HG03135 (cell line): ENCODE measurements around the gene PTPRD.

ENCODE experiments used
- ATAC-seq: cut with Tn5 transposase; IDR thresholded peaks from one replicate; pipeline ENCODE4 v1.9.1; 2021; ENCODE audit warnings: mild to moderate bottlenecking, moderate library complexity; ENCODE audit not compliant: unreplicated experiment

PTPRD gene

DNA sequence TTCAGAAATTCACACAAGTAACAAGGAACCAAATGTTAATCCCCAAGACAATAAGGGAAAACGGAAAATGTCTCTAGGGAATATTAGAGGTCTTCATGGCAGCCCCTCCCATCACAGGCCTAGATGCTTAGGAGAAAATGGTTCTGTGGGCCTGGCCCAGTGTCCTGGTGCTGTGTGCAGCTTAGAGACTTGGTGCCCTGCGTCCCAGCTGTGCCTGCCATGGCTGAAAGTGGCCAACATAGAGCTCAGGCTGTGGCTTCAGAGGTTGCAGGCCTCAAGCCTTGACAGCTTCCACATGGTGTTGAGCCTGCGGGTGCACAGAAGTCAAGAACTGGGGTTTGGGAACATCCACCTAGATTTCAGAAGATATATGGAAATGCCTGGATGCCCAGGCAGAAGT, 942.3 kb downstream of the PTPRD start:
- no peak for ATAC-seq

DNA sequence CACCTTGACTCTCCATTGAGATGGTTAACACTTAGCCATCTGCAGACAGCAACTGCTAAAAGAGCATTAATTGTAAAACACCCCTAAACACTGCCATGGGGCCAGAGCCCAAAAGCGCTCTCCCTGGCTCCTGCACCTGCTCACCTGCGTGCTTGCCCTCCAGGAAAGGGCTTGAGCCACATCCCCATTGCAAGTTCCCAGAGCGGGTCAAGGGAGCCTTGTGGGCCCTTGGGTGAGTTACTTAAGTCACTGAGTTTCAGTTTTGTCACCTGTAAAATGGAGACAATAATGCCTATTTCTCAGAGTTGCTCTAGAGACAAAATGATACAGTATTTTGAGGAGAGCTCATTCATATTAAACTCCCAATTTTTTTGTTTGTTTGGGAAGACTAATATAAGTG, 967.8 kb downstream of the PTPRD start:
- ATAC-seq, result no peak

DNA sequence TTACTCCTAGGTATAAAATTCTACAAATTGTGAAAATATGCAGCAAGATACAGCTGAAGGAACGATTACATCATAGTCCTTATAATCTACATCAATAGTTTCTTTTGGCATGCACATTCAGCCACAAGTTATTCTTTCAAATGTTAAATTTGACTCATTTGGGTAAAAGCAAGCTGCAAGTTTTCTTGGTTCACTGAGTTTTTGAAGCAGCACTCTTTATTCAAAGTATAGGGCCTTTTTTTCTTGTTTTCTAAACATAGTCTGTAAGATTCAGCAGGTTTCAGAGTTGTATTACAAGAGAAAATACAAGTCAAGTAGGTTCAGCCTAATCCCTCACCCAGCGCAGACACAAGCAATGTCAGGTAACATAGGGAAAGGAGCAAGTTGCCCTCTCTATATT, 981.5 kb downstream of the PTPRD start:
- ATAC-seq, result peak; percentile 58

DNA sequence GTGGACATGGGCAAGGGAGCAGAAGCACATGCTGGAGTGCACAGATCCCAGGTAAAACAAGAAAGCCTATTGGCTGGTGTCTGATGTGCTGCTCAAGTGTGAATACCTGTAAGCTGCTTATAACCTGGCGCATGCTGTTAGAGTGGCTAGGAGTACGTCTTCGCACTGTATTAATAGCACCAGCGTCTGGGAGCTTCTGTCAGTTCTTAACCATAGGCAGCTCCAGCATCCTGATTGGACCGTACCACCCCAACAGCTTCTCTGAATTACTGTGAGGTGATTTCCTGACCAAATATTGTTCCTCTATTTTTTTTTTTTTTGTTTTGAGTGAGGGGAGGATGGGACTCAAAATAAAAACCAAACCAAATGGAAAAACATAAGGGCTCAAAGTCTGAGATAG, 987.6 kb downstream of the PTPRD start:
- no peak for ATAC-seq

DNA sequence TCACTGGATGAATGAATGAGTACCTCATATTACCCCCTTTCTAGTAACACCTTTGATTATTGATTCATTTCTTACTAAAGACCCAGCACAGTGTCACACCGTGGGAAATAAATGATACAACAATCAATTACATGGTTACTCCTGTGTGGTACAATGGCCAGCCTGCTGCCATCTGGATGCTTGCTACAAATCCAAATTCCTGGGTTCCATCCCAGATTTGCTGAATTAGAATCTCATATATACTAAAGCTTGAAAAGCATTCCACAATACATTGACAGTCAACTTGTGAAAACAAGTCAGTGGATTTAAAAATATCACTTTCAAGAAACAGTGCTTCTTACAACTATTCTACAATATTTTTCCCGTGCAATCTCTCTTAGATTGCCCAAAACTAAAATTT, 989.3 kb downstream of the PTPRD start:
- no peak for ATAC-seq

DNA sequence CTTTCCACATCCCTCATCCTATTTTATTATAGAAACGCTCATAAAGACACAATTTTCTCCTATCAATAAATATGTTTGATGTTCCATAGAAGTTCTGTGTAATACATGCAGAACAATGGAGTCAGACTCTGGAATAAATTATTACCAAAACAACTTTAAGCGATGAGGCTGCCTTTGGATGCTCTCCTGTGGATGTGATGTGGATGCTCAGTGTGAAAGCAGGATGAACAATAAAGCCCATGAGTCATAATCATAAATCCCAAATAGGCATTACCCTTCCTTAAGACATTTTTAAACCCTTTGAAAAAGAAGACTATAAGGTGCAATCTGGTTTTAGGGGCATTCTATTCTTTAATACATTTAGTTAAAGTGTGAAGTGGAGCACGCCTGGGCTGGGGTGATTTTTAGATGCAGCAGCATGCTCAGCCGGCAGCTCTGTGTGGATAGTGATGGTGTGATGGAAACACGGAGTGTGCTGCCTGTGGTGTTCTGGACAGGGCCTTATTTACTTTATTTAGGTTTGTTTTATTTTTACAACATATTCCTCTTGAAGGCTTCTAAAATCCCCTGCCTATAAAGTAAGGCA, 991.4 kb downstream of the PTPRD start:
- ATAC-seq, result no peak

DNA sequence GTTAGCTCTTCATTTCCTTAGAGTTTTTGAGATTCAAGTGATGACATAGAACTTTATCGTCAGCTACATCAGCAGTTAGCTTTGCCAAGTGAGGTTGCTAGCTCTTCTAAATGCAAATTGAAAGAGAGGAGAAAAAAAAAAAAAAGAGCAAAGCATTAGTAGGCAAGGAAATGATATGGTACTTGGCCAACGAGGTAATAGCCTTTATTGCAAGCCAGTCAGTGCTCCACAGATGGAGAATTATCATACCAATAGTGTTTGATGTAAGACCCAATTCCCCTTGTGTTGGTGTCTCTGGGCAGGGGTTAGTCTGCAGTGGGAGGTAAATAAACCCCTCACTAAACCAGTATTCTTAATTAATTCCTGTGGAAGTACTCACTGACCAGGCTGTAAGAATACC, 992.1 kb downstream of the PTPRD start:
- no peak for ATAC-seq

DNA sequence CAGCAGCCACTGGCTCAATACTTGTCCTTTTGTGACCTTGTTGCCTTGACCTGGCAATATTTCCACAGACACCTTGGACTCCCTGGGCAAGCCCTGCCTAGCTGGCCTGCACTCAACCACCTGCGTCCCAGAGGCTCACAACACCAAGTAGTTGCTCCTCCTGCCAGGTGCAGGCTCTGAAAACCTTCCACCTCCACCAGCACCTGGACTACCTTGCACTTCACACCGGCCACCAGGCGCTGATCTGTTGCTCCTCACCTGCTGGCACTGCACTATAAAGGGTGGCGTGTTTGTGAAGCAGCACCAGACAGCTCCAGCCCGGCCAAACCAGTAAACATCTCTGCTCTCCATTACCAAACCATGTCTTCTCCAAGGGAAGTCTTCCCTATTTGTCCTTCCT, 997.7 kb downstream of the PTPRD start:
- ATAC-seq, result no peak

DNA sequence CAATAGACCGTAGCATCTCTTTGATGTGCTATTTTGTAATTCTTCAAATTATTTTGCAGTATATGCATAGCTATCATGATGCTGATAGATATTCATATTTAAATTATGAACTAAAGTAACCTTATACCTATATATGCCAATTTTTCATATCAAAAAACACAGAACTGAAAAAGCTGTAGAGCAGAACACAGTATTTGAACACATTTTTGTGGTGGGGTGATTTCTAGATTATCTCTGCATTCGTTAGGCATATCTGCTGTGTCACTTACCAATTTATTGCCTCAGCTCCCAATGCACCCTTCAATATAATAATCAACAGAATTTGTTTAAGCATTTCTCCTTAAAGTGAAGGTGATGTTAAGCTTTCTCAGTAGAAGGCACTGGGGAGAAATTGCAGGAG, 998.2 kb downstream of the PTPRD start:
- ATAC-seq, result no peak

DNA sequence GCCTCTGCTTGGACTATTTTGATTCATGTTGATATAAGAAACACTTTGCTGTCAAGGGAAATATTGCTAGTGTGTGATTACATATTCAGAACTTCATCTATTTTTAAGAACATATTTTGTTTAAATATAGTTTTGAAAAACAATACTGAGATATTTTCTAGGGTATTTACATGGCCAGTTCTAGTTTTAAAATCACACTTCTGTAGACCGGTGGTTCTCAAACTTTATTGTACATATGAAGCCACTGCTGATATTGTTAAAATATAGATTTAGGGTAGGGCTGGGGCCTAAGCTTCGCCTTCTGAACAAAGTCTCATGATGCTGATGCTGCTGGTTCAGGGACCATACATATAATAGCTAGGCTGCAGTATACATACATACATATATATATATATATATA, 1000.0 kb downstream of the PTPRD start:
- peak; percentile 42 for ATAC-seq

DNA sequence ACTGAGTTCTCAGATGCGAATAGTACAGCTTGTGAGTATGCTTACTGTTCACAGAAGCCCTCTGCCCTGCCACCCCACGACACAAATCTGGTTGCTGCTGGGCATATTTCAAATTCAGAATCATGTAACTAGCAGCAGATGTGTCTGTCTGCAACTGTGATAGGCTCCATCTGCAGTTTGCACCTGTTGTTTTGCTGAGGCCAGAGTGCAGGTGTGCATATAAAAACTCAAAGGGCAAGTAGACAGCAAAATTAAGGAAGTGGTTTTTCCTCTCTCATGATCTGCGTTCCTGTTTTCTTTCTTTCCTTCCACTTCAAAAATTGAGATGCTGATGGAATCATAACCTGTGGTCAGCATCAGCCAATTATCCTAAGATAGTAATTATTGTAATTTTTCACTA, 1000.5 kb downstream of the PTPRD start:
- ATAC-seq, result peak; percentile 82

DNA sequence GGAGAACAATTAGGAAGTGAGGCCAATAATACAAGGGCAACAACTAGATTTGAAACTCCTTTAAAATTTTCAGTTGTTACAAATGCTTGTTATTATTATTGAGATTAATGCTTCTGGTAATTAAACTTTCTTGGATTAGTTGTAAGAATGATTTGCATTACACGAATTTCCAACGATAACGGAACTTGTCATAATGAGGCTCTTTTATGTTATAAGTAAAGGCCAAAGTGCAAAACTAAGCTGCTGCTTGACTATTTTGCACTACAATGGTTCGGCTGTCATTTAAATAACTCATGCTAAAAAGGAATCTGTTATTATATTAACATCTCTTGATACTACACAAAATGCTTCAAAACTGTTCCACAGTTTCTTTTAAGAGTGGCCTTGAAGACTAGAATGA, 1007.1 kb downstream of the PTPRD start:
- no peak for ATAC-seq

DNA sequence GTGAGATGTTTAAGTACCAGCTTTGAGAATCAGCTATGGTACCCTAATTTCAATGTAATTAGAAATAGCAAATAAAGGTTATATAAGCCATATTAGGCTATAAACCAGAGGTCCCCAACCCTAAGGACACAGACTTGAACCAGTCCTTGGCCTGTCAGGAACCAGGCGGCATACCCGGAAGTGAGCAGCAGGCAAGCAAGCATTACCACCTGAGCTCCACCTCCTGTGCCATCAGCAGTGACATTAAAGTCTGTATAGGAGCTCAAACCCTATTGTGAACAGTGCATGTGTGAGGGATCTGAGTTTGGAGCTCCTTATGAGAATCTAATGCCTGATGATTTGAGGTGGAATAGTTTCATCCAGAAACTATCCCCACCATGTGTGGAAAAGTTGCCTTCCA, 1009.5 kb downstream of the PTPRD start:
- no peak for ATAC-seq

DNA sequence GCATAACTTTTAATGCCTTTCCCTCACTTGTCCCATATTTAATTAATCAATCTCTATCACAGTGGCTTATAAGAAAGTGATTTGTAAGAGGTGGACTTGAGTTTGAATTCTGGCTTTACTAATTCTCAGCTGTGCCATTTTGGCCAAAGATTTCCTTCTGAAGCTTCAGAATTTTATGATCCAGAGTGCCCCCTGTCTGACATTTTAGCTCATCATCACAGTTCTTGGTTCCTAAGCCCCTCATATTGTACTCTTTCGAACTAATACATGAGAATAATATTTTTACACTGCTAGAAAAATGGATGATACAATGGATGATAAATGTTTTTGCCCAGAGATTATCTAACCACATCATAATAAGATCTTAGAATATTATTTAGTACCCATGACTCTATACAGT, 1014.1 kb downstream of the PTPRD start:
- ATAC-seq, result no peak

DNA sequence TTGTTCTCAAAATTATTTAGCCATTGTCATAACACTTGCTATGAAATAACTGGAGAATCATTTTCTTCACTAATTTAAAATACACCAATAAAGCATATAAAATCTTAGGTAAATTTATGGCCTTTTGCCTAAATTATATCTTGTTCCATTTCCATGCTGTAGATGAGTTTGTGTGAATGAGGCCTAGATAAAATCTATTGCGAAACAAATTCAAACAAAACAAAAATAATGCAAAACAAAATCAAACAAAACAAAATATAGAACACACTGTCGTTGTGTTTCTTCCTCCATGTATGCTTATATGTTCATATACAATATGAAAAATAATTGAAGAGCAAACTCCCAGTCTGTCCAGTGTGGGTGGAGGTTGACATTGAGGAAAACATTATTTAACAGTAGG, 1020.7 kb downstream of the PTPRD start:
- ATAC-seq, result no peak

DNA sequence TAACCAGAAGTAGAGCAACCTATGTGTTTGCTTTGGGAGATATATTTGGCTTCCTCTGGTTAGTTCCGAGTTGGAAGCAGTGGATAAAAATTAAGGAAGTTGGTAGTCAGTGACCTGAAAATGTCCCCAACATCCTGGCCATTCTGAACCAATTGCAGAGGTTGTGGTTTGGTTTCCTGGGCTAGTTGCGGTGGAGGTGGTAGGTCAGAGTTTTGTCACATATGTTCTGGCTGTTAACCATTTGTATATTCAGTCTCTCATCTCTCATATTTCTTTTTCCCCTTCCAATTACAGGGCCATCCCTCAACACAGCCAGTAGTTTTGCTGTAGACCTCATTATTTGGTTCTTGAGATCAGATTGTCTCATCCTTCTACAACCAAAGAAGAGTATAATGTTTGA, 1026.9 kb downstream of the PTPRD start:
- no peak for ATAC-seq

DNA sequence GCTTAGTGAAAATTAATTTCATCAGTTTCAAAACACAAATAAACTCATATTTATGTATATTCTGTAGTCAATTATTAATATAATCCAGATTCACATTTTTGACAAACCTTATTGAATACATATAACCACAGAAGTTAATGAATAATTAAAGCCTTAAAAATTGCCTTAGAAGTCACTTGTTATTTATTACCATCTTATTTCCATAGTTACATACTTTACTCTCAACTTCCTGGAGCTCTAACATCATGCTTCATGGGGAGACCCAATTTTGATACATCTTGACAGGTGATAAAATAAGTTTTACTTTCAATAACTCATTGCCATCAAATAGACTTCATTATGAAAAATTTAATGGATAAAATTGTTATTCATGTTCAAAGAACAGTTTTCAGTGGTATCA, 1038.7 kb downstream of the PTPRD start:
- ATAC-seq, result no peak

DNA sequence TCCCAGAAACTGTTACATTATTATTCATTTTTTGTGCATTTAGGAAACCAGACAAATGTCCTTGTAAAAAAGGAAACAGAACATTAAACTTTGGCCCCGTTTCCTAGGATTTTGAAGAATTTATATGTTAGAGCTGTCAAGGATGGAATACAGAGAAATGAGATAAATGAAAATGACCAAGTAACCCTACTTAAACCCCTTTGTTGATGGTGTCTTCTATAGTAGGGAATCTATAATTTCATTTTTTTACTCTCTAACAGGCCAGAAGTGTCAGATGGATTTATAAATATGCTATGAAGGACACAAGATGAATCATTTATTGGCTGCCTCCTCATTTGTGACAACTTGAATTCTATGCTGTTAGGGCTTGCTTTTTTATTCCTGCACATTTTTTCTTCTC, 1047.1 kb downstream of the PTPRD start:
- ATAC-seq, result no peak

DNA sequence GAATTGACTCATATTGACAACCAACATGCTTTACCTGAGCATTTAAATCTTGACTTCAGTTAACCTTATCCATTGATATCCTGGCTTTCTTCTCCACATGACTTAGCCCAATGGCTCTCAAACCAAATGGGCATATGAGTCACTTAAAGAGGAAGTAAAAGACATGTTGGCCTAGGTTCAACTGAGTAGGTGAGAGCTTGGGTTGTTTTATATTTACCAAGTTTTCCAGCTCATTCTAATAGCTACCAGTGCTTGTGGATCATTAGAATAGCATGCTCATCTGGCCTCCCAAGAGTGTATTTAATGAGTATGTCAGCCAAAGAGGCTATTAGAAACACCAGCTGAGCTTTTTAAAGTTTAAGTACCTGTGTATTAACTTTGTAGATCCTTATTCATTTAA, 1049.0 kb downstream of the PTPRD start:
- ATAC-seq, result no peak

DNA sequence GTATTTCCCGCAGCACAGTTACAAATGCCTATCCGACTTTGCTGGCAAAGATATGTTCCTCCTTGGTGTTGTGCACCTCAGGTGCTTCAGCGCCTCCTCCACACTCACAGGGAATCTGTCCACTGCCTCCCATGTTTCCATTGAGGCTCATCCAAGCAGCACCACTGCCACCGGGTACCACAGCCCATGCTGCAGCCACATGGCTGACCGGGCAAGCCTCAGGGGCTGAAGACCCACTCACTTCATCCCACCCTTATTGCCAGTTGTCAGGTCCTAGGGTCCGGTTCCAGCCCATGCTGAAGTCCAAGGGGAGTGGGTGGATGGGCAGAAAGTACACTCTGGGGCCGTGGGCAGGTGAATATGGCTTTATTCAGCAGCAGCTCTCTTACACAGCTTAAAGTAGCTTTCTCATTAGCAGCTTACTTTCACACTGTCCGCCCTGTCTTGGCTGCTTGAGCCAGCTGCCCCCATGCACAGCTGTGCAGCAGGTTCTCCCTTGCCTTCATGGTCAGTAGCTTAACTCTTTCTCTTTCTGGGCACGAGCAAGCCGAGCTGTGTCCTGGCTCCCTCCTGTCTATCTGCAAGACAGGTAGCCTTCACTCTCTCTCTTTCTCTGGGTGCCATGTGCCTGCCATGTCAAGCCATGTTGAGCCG, 1052.3 kb downstream of the PTPRD start:
- ATAC-seq, result no peak

DNA sequence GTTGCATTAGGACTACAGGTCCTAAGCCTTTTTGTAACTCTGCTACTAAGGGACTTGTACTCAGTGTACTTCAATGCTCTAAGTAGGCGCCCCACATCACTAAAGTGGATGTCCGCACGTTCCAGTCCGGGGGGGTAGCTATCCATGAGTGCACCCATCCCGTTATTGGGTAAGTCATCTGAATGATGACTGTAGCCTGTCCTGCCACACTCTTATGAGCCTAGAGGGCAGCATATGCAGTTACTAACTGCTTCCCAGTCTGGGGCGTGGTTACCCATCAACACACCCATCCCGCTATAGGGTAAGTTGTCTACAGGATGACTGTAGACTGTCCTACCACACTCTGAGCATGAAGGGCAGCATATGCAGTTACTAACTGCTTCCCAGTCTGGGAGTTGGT, 1053.9 kb downstream of the PTPRD start:
- ATAC-seq, result no peak

DNA sequence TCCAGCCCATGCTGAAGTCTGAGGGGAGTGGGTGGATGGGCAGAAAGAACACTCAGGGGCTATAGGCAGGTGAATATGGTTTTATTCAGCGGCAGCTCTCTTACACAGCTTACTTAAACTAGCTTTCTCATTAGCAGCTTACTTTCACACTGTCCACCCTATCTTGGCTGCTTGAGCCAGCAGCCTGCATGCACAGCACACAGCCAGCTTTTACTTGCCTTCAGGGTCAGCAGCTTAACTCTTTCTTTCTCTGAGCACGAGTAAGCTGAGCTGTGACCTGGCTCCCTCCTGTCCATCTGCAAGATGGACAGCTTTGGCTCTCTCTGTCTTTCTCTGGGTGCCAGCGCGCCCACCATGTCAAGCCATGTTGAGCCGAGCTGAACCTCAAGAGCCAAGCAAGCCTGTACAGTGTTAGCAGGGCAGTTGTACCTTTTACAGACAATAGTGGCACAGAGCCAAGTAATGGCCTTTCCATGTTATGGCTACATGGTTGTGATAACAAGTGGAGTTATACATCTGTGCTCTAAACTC, 1054.9 kb downstream of the PTPRD start:
- no peak for ATAC-seq
